DOHH2 (cell line): Measurements from ENCODE around the gene VAPB.

ENCODE experiments used
- EZH2phosphoT487 ChIP-seq: fragments of 200-600 bp; sonication (generic); IDR thresholded peaks from 2 replicates; pipeline ENCODE4 v1.6.1; 2017; ENCODE audit warnings: borderline replicate concordance, mild to moderate bottlenecking, antibody characterized with exemption, low read length, moderate library complexity, mixed read lengths
- TF ChIP-seq, protein P1 (sequence below): fragments of 200-600 bp; sonication (generic); IDR thresholded peaks from one replicate; pipeline ENCODE4 v1.5.1; 2014; ENCODE audit warnings: antibody characterized with exemption, mild to moderate bottlenecking, low read depth, low read length; ENCODE audit not compliant: poor library complexity, severe bottlenecking

DNA sequence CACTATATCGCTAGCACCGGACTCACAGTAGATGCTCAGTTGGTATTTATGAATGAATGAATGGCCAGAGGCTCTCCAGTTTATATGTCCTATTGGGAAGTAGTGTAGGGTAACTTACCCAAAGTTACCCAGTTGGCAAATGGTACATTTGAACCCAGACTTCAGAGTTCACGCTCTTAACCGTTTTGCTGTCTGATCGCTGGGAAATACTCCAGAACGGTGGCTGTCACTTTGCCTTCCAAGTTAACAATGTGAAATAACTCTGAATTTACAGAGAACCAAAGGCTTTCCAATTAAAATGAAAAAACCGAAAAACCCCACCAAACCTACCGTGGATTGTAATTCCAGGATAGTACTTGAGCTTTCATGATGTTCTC lies 1.6 kb downstream of the VAPB start:
- TF ChIP-seq, protein P1, sequence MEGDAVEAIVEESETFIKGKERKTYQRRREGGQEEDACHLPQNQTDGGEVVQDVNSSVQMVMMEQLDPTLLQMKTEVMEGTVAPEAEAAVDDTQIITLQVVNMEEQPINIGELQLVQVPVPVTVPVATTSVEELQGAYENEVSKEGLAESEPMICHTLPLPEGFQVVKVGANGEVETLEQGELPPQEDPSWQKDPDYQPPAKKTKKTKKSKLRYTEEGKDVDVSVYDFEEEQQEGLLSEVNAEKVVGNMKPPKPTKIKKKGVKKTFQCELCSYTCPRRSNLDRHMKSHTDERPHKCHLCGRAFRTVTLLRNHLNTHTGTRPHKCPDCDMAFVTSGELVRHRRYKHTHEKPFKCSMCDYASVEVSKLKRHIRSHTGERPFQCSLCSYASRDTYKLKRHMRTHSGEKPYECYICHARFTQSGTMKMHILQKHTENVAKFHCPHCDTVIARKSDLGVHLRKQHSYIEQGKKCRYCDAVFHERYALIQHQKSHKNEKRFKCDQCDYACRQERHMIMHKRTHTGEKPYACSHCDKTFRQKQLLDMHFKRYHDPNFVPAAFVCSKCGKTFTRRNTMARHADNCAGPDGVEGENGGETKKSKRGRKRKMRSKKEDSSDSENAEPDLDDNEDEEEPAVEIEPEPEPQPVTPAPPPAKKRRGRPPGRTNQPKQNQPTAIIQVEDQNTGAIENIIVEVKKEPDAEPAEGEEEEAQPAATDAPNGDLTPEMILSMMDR = no peak
- TF ChIP-seq EZH2phosphoT487 = no peak
